A549 treated with CORT108297 at 1 μM for 4 hours (cell line): ENCODE results near the gene ZBTB6. TPM values are rescaled to one million over a fixed set of nuclear protein-coding genes. Genes with fewer than 3 reads are reported as not detected.

Source experiments
- total RNA-seq: library from RNA; stranded (reverse); fragments of 200-300 nt; extraction: Qiagen RNA extraction; gene quantifications from 5 replicates; pipeline ENCODE4 v1.2.3, GENCODE V29; 2022

Gene ZBTB6, protein sequence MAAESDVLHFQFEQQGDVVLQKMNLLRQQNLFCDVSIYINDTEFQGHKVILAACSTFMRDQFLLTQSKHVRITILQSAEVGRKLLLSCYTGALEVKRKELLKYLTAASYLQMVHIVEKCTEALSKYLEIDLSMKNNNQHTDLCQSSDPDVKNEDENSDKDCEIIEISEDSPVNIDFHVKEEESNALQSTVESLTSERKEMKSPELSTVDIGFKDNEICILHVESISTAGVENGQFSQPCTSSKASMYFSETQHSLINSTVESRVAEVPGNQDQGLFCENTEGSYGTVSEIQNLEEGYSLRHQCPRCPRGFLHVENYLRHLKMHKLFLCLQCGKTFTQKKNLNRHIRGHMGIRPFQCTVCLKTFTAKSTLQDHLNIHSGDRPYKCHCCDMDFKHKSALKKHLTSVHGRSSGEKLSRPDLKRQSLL
- 4.8 to 6.3 TPM (median 5.4 TPM) in 5 replicates for total RNA-seq

GRCh38 chr9:122912964-122913673, at the start of gene ZBTB6:
TSS of gene ZBTB6 (minus strand) at chr9:122913323. CDS start at chr9:122912072, 1,251 bp downstream.

DNA sequence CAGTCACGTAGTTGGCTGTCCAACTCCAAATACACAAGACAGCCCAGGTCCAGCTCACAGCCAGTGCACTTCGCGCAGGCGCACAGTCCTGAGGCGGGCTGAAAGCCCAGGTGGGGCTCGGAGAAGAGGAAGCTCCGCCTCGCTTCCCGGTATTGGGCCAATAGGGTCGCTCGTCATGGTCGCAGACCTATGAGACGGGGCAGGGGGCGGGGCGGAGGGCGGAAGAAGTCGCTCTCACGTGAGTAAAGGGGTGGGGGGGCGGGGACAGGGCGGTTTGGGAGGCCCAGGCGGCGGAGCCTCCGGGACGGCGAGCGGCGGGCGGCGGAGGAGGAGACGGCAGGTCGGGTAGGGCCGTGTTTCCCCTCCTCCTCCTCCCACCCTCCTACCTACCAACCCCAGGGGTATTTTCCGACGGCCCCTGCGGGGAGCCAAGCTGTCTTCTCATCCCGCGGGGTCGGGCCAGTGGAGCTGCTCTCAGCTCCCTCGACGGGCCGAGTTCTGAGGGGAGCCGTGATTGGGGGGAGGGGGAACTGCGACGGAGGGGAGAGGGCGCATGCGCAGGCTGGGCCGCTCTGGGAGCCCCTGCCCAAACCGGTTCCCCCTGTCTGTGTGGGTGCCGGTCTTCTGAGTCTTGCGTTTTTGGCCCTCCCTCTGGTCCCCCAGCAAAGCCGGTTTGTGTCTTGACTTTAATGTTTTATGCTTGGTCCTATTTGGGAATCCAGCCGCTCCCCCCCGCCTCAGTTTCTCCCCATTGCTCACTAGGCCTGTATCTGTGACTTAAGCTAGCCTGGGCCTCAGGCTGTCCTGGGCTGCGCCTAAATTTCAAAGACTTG, 27.8 kb upstream of the ZBTB6 start, which contains the start of gene RABGAP1:
Gene RABGAP1, plus strand, starts transcription at position 272 of the 833 bp plus-strand sequence. CDS start 16,040 bp downstream, outside the sequence.

DNA sequence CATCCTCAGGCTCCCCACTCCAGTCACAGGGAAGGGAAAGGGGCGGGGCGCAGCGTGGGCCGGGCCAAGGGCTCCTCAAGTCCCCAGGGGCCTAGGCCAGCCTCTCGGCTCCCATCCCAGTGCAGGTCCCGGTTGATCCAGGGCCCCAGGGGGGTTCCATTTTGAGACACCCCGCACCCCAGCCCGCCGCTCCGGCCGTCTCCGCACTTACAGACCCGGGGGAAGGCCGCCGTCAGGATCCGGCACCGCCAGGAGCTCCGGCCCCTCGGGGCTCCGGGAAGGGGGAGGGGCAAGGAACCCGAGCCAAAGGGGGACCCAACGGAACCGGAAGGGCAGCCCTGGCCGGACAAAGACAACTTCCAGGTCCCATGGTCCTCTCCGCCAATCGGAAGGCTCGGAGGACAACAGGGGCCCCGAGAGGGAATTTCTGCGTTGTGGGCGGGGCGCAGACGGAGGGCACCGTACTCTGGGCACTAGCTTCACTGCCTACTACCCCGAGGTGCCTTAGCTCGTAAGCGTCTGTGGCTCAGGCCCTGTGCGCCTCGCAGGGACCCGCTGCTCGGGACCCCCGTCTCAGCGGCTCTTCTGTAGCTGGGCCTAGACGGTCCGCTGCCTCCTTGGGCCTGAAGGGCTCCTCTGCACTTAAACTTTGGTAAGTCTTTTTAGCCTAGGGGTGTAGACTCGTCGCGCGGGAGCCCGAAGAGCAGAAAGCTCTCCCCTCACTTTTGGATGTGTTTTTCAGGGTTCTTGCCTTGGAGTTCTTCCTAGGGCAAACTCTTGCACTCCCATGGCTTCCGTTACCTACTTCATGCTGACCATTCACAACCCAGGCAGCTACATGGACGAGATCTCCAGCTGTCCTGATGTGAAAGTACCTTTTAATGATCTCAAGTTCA, 18.4 kb upstream of the ZBTB6 start, which contains the start of gene ZBTB26:
Gene ZBTB26, minus strand, starts transcription at position 287 of the 896 bp plus-strand sequence. CDS start 11,578 bp downstream, outside the sequence.

DNA sequence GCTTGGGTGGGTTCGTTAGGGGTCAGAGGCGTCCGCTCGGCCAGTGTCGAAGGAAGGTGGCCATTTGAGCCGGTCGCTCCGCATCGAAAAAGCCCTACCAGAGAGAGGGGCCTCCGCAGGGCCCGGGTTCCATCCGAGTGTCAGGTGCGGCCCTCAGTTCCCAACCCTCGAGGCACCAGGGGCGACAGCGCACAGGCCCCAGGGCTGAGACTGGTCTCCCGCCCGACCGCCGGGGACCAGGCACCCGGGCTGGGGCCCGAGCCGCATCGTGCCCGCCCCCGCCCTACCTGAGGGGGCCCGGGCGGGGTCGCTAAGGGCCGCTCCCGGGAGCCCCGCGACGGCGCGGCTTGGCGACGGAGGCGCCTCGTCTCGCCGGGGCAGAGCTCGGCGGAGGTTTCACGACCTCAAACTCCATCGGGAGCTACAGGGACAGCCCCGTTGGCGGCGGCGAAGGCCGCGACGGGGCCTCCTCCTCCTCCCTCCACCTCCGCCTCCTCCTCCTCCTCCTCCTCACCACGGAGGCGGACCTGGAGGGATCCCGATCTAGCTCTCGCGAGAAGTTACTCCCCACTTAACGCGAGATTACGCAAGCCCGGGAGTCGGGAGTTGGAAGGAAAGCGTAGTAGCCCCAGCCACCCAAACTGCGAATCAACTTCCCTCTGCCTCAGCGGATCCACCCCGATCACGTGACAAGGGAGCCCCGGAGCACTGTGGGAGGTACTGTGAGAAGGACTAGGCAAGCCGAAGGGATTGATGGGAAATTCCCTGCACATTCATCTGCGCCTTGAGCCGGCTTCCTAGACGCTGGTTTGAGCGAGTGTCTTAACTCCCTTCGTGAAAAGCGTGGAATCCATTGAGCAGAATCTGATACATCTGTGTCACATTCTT, 8.1 kb downstream of the ZBTB6 start, which contains the start of gene RC3H2:
Gene RC3H2, minus strand, starts transcription at position 537 of the 888 bp plus-strand sequence. CDS start 7,850 bp downstream, outside the sequence.

Other genes with a start within 250 kb of the ZBTB6 start
- not detected in 5 replicates for gene OR1L3, start 238.2 kb downstream of the ZBTB6 start, total RNA-seq
- not detected in 5 replicates for gene OR1L4, start 189.3 kb downstream of the ZBTB6 start, total RNA-seq
- not detected in 5 replicates for gene OR1L6, start 171.0 kb downstream of the ZBTB6 start, total RNA-seq
- not detected in 5 replicates for gene OR5C1, start 124.4 kb downstream of the ZBTB6 start, total RNA-seq
- not detected in 5 replicates for gene OR1K1, start 113.2 kb downstream of the ZBTB6 start, total RNA-seq
- gene PDCL, start 84.7 kb downstream of the ZBTB6 start, total RNA-seq = 14.8 to 18.5 TPM (median 17.6 TPM) in 5 replicates
- gene RC3H2, start 8.0 kb downstream of the ZBTB6 start, total RNA-seq = 14.9 to 22.2 TPM (median 19.2 TPM) in 5 replicates
- 1.4 to 2.3 TPM (median 2.2 TPM) in 5 replicates for gene ZBTB26, start 18.2 kb upstream of the ZBTB6 start, total RNA-seq
- 12.6 to 15.5 TPM (median 13.9 TPM) in 5 replicates for gene RABGAP1, start 27.7 kb upstream of the ZBTB6 start, total RNA-seq
- 0.06 TPM in 1 of 5 replicates, not detected in the others for gene GPR21, start 120.3 kb upstream of the ZBTB6 start, total RNA-seq